ENCODE measurements around the gene TRAPPC2L. TPM values are rescaled to one million over a fixed set of nuclear protein-coding genes. Genes with fewer than 3 reads are reported as not detected.

Gene TRAPPC2L
- total RNA-seq, 1 donor from 2014 or later = 41.2 TPM

DNA sequence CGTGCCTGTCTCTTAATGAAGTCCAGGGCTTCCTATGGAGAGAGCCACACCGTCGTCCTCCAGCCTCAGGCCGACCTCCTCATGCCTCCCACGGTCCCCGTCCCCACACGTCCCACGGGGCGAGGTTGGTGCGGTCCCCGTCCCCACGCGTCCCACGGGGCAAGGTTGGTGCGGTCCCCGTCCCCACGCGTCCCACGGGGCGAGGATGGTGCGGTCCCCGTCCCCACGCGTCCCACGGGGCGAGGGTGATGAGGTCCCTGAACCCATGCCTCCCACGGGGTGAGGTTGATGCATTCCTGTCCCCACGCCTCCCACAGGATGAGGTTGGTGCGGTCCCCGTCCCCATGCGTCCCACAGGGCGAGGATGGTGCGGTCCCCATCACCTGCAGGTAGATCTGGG is 21.1 kb upstream of the TRAPPC2L start:
- no peak for ATAC-seq
- DNase-seq (ENCODE audit: low spot score) = no peak
- intact Hi-C loops (cut with DNase I) = no loop called here

DNA sequence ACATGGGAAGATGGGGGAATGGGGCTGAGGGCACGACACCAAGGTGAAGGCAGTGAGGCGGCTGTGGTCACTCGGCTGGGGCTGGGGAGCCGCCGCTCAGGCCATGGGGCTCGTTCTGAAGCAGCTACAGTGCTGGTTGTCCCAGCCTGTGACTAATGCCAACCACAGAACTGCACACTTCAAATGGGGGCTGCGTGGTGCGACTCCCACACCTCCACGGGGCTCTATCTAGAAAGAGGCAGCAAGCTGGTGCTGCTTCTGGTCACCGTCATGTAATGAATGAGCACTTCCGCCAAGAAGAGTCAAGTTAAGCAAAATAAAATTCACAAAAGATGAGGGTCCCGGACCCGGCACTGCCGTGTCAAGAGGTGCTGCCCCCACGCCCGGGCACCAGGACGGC is 20.1 kb upstream of the TRAPPC2L start:
- intact Hi-C loops (cut with DNase I) = no loop called here
- no peak for ATAC-seq

DNA sequence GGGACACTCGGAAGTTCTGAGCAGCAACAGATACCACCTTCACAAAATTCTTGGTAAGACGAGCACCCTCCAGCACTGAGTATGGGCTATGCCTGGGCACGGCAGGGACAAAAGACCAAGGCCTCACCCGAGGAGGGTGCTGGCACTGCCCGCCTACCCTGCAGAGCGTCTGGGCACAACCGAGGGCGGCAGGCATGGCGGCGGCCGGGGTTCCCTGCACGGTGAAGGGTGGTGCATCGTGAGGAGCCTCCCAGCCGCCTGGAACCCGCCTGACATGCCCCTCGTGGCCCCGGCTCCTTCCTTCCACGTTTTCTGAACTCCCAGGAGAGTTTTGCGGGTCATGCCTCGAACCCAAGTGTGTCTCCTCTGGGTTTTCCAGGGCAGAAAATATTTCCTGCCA is 19.1 kb upstream of the TRAPPC2L start:
- no peak for ATAC-seq
- intact Hi-C loops (cut with DNase I) = no loop called here

More for the DNA sequence above, 20.1 kb upstream of the TRAPPC2L start:
- DNase-seq (ENCODE audit: low spot score) = no peak

DNA sequence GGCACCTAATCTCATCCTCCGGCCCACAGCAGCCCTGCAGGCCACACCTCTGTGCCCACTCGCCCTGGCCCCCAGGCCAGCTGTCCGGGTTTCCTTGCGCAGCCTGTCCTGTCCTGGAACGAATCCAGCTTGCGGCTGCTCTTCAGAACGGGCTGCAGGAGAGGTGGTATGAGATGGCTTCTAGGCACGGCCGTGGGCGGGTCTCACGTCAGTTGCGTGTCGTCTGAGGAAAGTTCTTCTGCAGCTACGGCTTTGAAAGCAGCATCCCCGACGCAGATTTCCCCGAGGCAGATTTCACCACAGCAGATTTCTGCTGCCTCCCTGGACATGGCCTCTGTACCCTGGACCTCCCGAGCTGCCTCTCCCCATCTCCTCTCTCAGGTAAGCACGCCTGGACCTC is 18.4 kb upstream of the TRAPPC2L start:
- no peak for ATAC-seq
- intact Hi-C loops (cut with DNase I) = no loop called here
- no peak for DNase-seq (ENCODE audit: low spot score)

More for the DNA sequence above, 19.1 kb upstream of the TRAPPC2L start:
- no peak for DNase-seq (ENCODE audit: low spot score)

DNA sequence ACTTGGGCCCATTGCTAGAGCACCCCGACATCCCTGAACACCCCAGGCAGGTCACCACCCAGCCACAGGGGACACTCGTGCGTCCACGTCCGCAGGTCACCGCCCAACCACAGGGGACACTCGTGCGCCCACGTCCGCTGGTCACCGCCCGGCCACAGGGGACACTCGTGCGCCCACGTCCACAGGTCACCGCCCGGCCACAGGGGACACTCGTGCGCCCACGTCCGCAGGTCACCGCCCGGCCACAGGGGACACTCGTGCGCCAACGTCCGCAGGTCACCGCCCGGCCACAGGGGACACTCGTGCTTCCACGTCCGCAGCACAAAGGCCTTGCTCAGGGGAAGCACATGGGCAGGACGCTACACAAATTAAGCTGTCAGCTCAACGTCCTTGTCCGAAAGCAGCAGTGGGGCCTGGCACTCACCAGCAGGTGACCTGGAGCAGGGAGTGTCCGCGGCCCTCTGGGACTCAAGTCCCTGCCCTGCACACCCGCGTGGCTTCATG is 17.8 kb upstream of the TRAPPC2L start:
- DNase-seq (ENCODE audit: low spot score) = no peak
- intact Hi-C loops (cut with DNase I) = no loop called here

DNA sequence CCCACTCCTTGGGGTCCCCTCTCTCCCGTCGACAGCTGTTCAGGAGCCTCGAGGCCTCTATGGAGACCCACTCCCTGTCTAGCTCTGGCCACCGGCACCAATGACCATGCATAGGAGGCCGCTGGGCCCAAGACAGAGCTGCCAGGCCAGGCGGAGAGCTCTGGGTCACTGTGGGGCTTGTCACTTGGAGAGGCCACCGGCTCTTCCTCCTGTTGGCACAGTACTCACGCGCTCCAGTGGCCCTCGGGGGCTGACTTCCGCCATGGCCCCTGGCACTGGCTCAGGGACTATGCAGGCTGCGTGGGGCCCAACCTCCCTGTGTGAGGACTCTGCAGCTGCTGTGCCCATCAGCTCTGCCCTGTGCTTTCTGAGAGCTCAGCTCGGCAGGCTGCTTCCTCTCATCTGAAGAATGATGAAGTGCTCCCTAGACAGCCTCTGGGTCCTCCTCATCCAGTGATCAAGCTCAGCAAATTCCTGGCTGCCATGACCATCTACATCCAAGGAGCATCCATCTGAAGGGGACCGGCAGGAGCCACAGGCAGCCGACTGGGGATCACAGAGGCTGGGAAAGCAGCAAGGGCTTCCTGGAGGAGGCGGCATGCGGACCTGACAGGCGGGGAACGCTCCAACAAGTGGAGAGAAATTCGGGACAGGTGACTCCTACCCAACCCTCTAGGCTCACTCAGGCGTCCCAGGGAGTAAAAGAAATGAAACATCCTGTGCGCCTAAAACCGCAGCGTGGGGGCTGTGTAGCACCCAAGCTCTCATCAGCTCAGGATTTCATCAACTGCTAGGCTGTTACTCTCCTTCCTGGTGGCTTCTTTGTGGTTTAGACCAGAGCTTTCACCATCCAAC is 17.0 kb upstream of the TRAPPC2L start:
- DNase-seq (ENCODE audit: low spot score) (no peak), ATAC-seq (no peak)
- intact Hi-C loops (cut with DNase I) = no loop called here

More for the DNA sequence above, 17.8 kb upstream of the TRAPPC2L start:
- no peak for ATAC-seq

DNA sequence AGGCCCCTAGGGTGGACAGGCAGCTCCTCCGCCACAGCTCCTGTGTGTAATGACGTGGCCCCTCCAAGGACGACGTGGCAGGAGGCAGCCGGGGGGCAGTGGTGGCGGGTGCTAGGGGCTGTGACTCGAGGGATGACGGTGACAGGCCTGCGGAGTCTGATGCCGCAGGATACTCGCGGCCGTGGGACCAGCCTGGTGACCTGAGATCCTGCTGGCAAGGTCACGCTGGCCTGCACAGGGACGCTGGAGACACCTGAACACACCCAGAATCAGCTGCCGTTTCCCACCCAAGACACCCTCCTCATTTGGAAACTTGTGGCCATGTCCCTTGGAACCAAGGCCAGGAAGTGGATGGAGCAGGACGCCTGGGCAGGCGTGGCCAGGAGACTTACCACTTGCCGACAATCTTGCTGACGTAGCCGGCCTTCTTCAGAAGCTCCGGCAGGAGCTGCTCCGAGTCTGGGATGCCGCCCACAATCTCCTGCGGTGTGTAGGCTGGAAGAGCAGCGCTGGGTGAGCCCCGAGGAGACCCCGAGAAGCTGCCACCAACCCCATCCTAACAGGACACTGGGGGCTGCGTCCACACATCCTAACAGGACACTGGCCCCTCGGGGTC is 16.2 kb upstream of the TRAPPC2L start:
- DNase-seq (ENCODE audit: low spot score) (no peak), ATAC-seq (no peak)
- intact Hi-C loops (cut with DNase I) = no loop called here

DNA sequence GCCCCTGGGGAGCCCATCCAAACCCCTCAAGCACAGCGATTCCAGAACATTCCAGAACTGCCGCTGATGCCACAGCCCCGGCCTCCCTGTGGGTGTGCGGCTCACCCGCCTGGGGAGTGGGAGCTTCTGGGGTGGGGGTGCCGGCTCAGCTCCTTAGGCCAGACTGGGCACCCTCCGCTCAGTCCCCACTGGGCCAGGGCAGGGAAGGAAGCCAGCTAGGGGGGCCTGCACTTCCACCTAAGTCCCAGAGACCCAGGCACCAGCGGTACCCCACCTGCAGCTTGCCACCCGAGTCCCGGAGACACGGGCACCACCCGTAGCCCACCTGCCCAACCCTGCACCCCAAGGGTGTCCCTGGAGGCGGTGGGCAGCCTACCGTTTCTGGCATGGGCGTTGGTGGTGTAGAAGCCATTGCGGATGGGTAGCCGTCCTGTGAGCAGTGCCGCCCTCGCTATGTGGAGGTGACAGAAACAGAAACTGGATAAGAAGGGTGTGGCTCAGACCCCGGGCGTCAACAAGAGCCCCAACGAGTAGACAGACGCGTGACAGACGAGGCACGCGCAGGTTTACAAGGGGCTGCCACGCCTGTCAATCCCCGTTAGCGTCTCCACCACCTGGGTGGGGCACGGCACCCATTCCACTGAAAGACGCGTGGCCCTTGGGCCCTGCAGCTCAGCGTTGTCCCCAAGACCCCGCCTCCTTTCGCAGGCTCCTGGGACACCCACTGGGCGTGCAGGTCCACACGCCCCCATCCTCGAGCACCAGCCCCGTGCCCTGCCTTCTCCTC is 15.2 kb upstream of the TRAPPC2L start:
- ATAC-seq = no peak
- no peak for DNase-seq (ENCODE audit: low spot score)
- intact Hi-C loops (cut with DNase I) = no loop called here

DNA sequence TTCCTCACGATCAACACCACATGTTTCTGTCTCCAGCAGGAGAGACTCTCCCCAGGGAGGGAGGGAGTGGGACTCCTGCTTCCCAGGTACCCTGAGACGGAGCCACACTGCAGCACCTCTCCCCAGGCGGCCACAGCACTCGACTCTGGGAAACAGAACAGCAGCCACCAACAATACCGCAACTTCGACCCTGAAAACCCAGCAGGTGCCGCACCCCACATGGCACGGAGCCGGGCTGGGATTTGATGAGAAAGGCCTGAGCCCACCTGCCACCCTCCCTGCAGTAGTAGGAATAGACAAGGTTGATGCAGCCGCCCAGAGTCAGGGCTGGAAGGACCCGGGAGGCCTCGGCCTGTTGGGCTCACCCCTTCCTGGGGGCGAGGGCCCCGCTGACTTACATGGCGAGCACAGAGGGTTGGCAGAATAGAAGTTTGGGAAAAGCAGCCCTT is 14.6 kb upstream of the TRAPPC2L start:
- ATAC-seq (no peak), DNase-seq (ENCODE audit: low spot score) (no peak)
- intact Hi-C loops (cut with DNase I) = no loop called here

DNA sequence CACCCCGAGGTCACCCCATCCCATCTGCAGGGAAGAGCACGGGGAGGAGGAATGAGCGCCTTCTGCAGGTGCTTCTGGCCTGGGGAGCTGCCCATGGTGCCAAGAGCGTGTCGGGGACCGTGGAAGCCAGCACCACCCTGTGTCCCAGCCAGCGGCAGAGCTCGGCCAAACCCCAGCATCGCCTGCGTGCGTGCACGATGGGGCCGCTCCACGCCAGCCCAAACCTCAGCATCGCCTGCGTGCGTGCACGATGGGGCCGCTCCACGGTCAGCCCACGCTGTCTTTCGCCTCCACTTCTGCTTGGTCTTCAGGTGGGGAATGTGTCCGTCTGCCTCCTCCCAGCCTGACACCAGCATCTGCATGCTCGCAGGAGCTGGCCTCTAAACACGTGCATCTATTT is 14.1 kb upstream of the TRAPPC2L start:
- ATAC-seq = no peak
- no peak for DNase-seq (ENCODE audit: low spot score)
- intact Hi-C loops (cut with DNase I) = no loop called here

DNA sequence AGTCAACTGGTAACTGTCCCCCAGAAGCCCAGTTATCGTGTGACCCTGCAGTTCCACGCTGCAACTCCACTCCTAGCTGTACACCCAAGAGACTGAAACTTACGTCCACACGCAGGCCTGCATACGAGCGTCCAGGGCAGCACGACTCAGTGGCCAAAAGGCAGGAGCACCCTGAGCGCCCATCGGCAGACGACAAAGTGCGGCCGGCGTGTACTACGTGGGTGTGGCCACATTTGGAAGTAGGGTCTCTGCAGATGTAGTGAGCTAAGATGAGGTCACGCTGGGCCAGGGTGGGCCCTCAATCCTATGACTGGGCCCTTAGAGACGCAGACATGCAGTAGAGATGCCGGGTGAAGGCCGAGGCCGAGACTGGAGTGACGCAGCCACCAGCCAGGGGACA is 13.7 kb upstream of the TRAPPC2L start:
- ATAC-seq (no peak), DNase-seq (ENCODE audit: low spot score) (no peak)
- intact Hi-C loops (cut with DNase I) = no loop called here

DNA sequence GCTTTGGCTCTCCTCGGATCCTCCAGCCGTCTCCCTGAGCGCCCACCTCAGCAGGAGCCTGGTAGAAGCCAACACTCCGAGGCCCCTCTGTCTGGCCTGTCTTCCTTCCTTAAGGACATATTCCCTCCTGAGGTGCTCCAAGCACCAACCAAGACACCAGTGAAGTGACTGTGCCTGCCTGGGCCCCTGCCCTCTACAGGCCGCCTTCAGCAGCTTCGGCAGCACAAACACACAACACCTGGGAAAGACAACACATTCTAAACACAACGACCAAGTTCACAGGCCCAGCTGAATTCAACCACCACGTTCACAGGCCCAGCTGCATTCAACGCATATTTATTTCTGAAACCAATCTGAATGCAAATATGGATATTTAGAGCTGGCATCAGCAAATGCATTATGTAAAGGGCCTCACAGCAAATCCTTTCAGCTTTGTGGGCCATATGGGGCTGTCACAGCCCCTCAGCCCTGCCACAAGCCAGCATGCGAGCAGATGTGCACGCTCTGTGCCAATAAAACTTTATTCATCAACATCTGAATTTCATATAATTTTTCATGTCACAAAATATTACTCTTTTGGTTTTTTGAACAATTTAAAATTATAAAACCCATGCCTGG is 12.4 kb upstream of the TRAPPC2L start:
- intact Hi-C loops (cut with DNase I) = no loop called here
- ATAC-seq (no peak), DNase-seq (ENCODE audit: low spot score) (no peak)

DNA sequence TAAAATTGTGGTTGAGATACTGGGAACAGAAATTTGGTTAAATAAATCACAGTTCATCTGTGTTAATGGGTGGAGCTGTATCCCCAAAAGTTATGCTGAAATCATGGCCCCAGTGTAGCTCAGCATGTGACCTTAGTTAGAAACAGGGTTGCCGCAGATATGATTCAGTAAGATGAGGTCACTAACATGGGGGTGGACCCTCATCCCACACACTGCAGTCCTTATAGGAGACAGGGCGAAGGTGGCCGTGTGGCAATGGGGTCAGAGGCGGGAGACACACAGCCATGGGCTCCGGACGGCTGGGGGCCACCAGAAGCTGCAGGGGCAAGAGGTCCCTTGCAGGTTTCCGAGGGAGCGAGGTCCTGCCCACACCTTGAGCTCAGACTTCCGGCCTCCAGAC is 10.8 kb upstream of the TRAPPC2L start:
- intact Hi-C loops (cut with DNase I) = no loop called here
- DNase-seq (ENCODE audit: low spot score) = no peak
- no peak for ATAC-seq

DNA sequence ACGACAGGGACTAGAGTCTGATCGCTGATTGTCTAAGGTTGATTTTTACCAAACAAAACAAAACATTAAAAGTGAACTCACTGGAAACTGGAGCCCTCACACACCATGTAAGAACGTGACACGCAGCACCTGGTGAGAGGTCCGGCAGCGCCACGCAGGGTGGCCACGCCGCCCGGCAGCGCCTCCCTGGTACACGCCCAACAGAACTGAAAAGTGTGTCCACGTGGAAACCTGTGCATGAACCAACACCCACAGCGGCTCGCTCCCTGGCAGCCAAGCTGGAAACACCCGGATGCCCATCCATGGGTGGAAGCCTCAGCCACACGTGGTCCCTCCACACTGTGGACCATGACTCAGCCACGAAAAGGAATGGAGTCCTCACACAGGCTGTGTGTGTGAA is 9.3 kb upstream of the TRAPPC2L start:
- DNase-seq (ENCODE audit: low spot score) = no peak
- intact Hi-C loops (cut with DNase I) = no loop called here
- ATAC-seq = no peak

DNA sequence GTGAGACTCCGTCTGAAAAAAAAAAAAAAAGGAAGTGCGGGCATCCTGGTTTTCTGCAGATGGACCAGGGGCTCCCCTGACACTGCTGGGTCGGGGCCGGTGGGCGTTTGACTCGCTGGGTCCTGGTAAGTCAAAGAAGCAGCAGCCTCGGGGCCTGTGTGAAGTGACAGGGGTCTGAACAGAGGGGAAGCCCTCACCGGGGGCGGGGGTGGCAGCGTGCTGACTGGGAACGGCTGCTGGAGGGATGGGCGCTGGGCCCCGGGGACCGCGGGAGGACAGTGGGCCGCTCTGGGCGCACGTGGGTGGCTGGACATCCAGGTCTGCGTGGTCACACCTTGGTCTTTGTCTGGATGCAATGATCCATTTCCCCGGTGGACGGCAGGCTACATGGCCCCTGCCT is 8.4 kb upstream of the TRAPPC2L start:
- intact Hi-C loops (cut with DNase I) = no loop called here
- ATAC-seq (no peak), DNase-seq (ENCODE audit: low spot score) (no peak)

DNA sequence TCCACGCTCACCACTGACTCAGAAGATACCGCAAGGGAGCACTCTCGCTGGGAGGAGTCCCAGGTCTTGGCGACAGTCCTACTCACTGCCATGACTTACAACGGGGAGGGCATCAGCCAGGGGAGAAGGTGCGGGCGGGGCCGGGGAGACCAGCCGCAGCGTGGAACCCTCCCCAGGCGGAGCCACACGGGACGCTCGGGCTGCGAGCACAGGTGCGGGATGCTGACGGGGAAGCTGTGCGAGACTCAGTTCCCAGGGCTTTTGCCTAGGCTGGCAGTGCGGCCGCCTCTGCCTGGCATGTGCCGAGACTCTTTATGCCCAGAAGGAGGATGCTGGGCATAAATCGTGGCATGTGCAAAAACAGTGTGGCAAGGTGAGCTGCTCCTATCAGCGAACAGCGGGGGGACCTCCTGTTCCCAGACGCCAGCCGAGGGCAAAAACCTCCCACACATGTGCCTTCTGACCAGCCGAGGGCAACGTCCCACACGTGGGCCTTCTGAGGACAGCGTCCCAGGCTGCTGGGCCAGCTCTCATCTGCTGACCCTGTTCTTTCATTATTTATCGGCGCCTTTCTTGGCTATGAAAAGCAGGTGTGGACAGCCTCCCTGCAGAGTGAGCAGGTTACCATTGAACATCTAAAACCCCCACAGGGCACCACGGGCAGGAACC is 6.3 kb upstream of the TRAPPC2L start:
- DNase-seq (ENCODE audit: low spot score) = no peak
- no peak for ATAC-seq
- intact Hi-C loops (cut with DNase I) = no loop called here

DNA sequence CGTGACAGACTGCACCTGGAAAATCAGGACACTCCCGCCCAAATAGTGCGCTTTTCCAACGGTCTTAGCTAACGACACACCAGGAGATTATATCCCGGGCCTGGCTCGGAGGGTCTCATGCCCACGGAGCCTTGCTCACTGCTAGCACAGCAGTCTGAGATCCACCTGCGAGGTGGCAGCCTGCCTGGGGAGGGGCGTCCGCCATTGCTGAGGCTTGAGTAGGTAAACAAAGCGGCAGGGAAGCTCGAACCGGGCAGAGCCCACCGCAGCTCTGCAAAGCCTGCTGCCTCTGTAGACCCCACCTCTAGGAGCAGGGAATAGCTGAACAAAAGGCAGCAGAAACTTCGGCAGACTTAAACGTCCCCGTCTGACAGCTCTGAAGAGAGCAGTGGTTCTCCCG is 5.3 kb upstream of the TRAPPC2L start:
- intact Hi-C loops (cut with DNase I) = no loop called here
- DNase-seq (ENCODE audit: low spot score) (no peak), ATAC-seq (no peak)

DNA sequence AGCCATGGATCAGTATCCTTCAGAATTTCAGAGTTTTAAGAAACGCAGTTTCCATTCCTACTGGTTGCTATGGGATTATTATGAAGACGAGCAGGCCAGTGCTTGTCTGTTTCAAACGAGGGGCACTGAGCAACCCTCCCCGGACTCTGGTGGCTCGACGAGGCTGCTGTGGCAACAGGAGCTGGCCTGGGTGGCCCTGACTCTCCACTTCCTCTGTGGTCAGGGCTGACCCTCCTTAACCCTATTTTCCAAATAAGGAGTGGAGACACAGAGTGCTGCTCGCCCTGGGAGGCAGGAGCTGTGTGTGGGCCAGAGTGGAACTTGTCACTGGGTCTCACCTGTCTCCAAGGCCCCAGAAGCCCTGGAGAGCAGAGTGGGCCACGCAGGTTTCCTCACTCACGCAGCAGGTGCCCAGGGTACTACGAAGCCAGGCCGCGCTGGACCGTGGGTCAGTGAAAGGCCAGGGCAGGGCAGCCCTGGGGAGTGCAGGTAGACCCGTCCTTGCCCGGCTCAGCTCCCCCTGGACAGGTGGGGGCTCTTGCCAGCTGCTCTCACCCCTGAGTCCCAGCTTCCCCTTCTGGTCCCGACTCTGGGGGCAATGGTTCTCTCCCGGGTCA is 3.5 kb upstream of the TRAPPC2L start:
- intact Hi-C loops (cut with DNase I) = no loop called here
- DNase-seq (ENCODE audit: low spot score) (no peak), ATAC-seq (peak; percentile 18)
